Lower leg skin (tissue), 4 donors: ENCODE data around the gene RAP1GAP2. TPM values are rescaled to one million over a fixed set of nuclear protein-coding genes. Genes with fewer than 3 reads are reported as not detected.
A peak's percentile ranks its signal among the peaks of the same experiment; 100 is the strongest.

Experiments
- DNase-seq, 2 donors: peaks; one replicate each; pipeline ENCODE4 v3.0.0-alpha.2; 2019; ENCODE audit warnings: low spot score in 2 of 2
- H3K4me3 ChIP-seq: fragments of 200-600 bp; sonication (generic); 2 replicates; pipeline ENCODE4 v1.5.1; 2017; ENCODE audit warnings: mild to moderate bottlenecking, low read depth; ENCODE audit not compliant: poor library complexity, severe bottlenecking
- CTCF ChIP-seq, 3 donors: fragments of 450-650 bp; IDR thresholded peaks; one replicate each; pipeline ENCODE4 v1.5.1; 2016; ENCODE audit warnings: antibody characterized with exemption in 3 of 3, mild to moderate bottlenecking in 3 of 3, moderate library complexity in 2 of 3
- POLR2A ChIP-seq, 2 donors: fragments of 450-650 bp; IDR thresholded peaks; one replicate each; pipeline ENCODE4 v1.6.1; 2016 to 2017; ENCODE audit warnings: antibody characterized with exemption in 2 of 2, mild to moderate bottlenecking in 1 of 2, moderate library complexity in 1 of 2
- WGBS, 2 donors: methylation state at CpG; one replicate each; pipeline ENCODE4 v1.1.5; 2018; 5-methylcytosine and 5-hydroxymethylcytosine counted together
- intact Hi-C: fragments of 100-400 bp; cut with DNase I; formaldehyde crosslinking; loops from one replicate; pipeline ENCODE4 v1.15.0; 2023; ENCODE audit warnings: low total_unique reads
- total RNA-seq, 4 donors: library from RNA; depleted of rRNA; stranded (reverse); fragments of >200 nt; gene quantifications; one replicate each; pipeline ENCODE4 v1.1.0, GENCODE V29; 2016

RAP1GAP2 gene
- total RNA-seq, 4 donors from 2014 or later = 9.2 to 15.3 (median 12.8) TPM

GRCh38 chr17:2962236-2962635, 166.0 kb downstream of the RAP1GAP2 start:
- intact Hi-C loops = no loop called here
- 89 to 92% methylated on average over 7 of the region's 7 CpGs for WGBS, 2 donors

GRCh38 chr17:2962729-2963128, 166.5 kb downstream of the RAP1GAP2 start:
- intact Hi-C loops = no loop called here
- TF ChIP-seq POLR2A (IDR thresholded peaks at IDR 0.05) (no peak), CTCF (IDR thresholded peaks at IDR 0.05) (no peak)
- DNase-seq = peak in 1 of 2 donors; percentile 78
- no peak overlapping the region for H3K4me3 ChIP-seq
- 88 to 90% methylated on average over 12 to 14 of the region's 14 CpGs for WGBS, 2 donors

More at GRCh38 chr17:2962236-2962635, 166.0 kb downstream of the RAP1GAP2 start:
- H3K4me3 ChIP-seq = no peak overlapping the region
- peak in 1 of 2 donors; percentile 64 for DNase-seq
- TF ChIP-seq CTCF (IDR thresholded peaks at IDR 0.05) (no peak), POLR2A (IDR thresholded peaks at IDR 0.05) (no peak)

GRCh38 chr17:2963332-2964027, 167.2 kb downstream of the RAP1GAP2 start:
- DNase-seq = peak in 1 of 2 donors; percentile 50
- 85 to 88% methylated on average over 18 to 21 of the region's 21 CpGs for WGBS, 2 donors
- TF ChIP-seq CTCF (IDR thresholded peaks at IDR 0.05) (no peak), POLR2A (IDR thresholded peaks at IDR 0.05) (no peak)
- intact Hi-C loops = no loop called here
- no peak overlapping the region for H3K4me3 ChIP-seq

GRCh38 chr17:2964028-2964356, 167.8 kb downstream of the RAP1GAP2 start:
- 80 to 92% methylated on average over 4 to 5 of the region's 6 CpGs for WGBS, 2 donors

GRCh38 chr17:2964370-2964769, 168.1 kb downstream of the RAP1GAP2 start:
- intact Hi-C loops = no loop called here
- 89 to 93% methylated on average over 10 of the region's 10 CpGs for WGBS, 2 donors
- no peak overlapping the region for H3K4me3 ChIP-seq
- DNase-seq = no peak
- TF ChIP-seq POLR2A (IDR thresholded peaks at IDR 0.05) (no peak), CTCF (IDR thresholded peaks at IDR 0.05) (no peak)

More at GRCh38 chr17:2964028-2964356, 167.8 kb downstream of the RAP1GAP2 start:
- no peak for DNase-seq
- intact Hi-C loops = no loop called here
- H3K4me3 ChIP-seq = no peak overlapping the region
- TF ChIP-seq CTCF (IDR thresholded peaks at IDR 0.05) = no peak
- no peak for TF ChIP-seq POLR2A (IDR thresholded peaks at IDR 0.05)

- WGBS, 2 donors = 78 to 90% methylated on average over 11 of the region's 11 CpGs
- intact Hi-C loops = no loop called here
- no peak overlapping the region for H3K4me3 ChIP-seq
- DNase-seq = no peak
- TF ChIP-seq CTCF (IDR thresholded peaks at IDR 0.05) = no peak
- no peak for TF ChIP-seq POLR2A (IDR thresholded peaks at IDR 0.05)
These were observed 168.6 kb downstream of the RAP1GAP2 start for GRCh38 chr17:2964831-2965230.
